Measurements from ENCODE around the gene KCNIP4.

Gene KCNIP4

DNA sequence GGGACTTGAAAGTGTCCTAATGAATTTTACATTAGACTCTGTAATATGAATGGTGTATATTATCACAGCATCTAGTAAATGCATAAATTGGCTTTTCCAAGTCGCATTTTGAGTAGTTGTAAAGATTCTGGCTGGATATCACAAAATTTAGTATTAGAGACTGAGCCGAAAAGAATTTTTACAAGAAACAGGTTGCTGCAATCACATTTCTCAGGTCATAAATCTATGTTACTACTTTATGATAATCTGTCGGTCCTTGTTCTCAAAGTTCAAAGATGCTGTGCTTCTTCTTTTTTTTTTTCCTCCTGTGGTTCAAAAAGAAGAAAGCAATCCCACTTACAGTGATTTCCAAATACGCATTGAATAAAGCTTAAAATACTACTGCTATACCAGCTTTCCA, 253.4 kb downstream of the KCNIP4 start:
- POLR2A ChIA-PET (ENCODE audit: low non-redundant PET), result no interaction called here
- DNase-seq (ENCODE audit: low spot score), result no peak
- CTCF ChIA-PET, result no interaction called here
- TF ChIP-seq, protein P1, sequence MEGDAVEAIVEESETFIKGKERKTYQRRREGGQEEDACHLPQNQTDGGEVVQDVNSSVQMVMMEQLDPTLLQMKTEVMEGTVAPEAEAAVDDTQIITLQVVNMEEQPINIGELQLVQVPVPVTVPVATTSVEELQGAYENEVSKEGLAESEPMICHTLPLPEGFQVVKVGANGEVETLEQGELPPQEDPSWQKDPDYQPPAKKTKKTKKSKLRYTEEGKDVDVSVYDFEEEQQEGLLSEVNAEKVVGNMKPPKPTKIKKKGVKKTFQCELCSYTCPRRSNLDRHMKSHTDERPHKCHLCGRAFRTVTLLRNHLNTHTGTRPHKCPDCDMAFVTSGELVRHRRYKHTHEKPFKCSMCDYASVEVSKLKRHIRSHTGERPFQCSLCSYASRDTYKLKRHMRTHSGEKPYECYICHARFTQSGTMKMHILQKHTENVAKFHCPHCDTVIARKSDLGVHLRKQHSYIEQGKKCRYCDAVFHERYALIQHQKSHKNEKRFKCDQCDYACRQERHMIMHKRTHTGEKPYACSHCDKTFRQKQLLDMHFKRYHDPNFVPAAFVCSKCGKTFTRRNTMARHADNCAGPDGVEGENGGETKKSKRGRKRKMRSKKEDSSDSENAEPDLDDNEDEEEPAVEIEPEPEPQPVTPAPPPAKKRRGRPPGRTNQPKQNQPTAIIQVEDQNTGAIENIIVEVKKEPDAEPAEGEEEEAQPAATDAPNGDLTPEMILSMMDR (conservative IDR thresholded peaks at IDR 0.05; ENCODE audit: low read depth), result no peak
- H3K27ac ChIP-seq, result no peak overlapping the region

DNA sequence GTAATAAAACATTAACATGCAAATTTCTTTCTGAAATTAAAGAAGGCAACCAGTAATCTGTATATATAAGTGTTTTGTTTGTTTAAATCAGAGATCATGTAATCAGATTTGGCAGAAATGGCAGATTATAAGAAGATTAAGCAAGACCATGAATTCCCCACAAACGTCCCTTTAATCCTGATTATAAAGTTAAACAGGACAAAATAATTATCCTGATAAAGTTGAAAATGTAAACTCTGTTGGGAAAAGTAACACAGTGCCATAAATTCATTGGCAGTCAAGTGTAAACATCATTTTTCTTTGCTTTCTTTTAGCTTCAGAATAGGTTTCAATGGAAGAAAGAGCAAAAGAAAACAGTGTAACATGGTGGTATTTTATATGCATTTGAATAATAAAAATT, 256.3 kb downstream of the KCNIP4 start:
- no peak overlapping the region for H3K27ac ChIP-seq
- TF ChIP-seq, protein P1 (conservative IDR thresholded peaks at IDR 0.05; ENCODE audit: low read depth), result no peak
- POLR2A ChIA-PET (ENCODE audit: low non-redundant PET), result no interaction called here
- CTCF ChIA-PET, result no interaction called here
- no peak for DNase-seq (ENCODE audit: low spot score)

DNA sequence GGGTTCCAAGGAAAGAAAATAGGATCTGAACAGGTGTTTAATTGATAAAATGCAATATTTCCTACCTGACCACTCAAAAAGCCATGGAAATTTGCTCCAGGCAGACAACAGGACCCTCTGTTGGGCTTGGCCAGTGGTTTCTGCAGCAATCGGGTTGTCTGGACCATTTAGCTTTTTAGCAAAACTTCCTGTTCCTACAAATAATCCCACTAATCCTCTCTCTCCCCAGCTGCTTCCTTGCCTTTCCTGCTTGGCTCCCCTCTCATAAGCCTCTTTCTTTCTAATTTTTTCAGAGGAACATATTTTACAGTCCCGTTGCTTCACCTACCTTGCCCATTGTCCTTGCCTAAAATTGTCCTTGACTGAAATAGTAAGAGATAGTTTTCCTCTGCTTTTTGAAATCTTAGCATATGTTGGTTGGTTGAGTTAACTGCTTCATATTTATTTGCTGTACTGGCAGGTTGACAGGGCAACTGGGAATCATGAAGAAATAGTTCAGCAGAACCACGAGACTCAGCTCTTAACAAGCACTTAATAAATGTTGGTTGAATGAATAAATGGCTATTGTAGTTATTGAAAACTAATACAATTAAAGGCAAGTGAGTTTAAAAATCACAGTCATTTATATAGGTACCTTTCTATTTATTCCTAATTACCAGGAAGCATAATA, 259.8 kb downstream of the KCNIP4 start:
- TF ChIP-seq, protein P1 (conservative IDR thresholded peaks at IDR 0.05; ENCODE audit: low read depth), result no peak
- H3K27ac ChIP-seq, result no peak overlapping the region
- POLR2A ChIA-PET (ENCODE audit: low non-redundant PET), result no interaction called here
- CTCF ChIA-PET, result no interaction called here
- DNase-seq (ENCODE audit: low spot score), result no peak

DNA sequence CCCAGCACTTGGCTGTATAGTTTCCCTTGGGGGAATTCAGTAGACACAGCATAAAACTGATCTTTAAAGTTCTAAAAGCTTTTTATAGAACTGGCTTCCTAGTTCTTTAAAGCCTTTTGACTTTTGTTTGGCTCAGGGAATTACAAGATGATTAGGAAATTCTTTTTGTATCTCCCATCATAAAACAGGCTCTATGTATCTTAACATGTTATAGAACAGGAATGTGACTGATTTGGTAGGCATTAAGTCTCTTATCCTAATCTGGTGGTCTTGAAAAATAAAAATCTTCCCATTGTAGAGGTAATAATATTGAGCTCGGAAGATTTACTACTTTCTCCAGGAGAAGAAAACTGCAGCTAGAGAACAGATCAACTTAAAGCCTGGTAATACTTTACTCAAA, 262.7 kb downstream of the KCNIP4 start:
- no peak overlapping the region for H3K27ac ChIP-seq
- DNase-seq (ENCODE audit: low spot score), result no peak
- ChIA-PET POLR2A (ENCODE audit: low non-redundant PET) (no interaction called here), CTCF (no interaction called here)
- TF ChIP-seq, protein P1 (conservative IDR thresholded peaks at IDR 0.05; ENCODE audit: low read depth), result no peak

DNA sequence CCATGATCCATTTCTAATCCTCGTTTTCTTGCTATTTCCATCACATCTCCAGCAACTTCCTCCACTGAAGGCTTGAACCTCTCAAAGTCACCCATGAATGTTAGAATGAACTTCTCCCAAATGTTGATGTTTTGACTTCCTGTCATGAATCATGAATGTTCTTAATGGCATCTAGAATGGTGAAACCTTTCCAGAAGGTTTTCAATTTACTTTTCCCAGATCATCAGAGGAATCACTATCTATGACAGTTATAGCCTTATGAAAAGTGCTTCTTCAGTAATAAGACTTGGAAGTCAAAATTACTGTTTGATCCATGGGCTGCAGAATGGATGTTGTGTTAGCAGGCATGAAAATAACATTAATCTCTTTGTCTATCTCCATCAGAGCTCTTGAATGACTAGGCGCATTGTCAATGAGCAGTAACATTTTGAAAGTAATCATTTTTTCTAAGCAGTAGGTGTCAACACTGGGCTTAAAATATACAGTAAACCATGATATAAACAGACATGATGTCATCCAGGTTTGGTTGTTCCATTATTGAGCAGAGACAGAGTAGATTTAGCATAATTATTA, 268.2 kb downstream of the KCNIP4 start:
- DNase-seq (ENCODE audit: low spot score), result no peak
- TF ChIP-seq, protein P1 (conservative IDR thresholded peaks at IDR 0.05; ENCODE audit: low read depth), result no peak
- no peak overlapping the region for H3K27ac ChIP-seq
- POLR2A ChIA-PET (ENCODE audit: low non-redundant PET), result no interaction called here
- CTCF ChIA-PET, result interaction anchor here (0.6 kb wide), 1 partner anchor 22 kb away, joined by 3 read pairs; no protein-coding TSS in a partner anchor

DNA sequence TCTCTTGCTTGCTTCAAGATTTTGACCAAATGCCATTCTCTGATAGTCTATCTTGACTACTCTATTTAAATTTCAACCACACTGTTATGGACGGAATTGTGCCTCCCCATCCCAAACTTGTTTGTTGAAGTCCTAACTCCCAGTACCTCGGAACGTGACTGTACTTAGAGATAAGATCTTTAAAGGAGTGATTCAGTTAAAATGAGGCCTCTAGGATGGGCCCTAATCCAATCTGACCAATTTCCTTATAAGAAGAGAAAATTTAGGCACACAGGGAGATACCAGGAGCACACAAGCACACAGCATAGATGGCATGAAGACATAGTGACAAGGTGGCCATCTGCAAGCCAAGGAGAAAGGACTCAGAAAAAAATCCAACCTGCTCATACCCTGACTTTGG, 269.9 kb downstream of the KCNIP4 start:
- POLR2A ChIA-PET (ENCODE audit: low non-redundant PET), result no interaction called here
- no peak for DNase-seq (ENCODE audit: low spot score)
- TF ChIP-seq, protein P1 (conservative IDR thresholded peaks at IDR 0.05; ENCODE audit: low read depth), result no peak
- CTCF ChIA-PET, result no interaction called here
- H3K27ac ChIP-seq, result no peak overlapping the region
